OCI-M1 (cell line): ENCODE results near the gene ARSB.
A peak's percentile ranks its signal among the peaks of the same experiment; 100 is the strongest.
"Not testable (repeated sequence)": the region's sequence is repeated elsewhere in the genome, so short reads cannot be mapped to it uniquely, and the experiment has no call there.

Source experiments
- DNase-seq: peaks from one replicate; lab custom pipeline; 2025; lab: John Stamatoyannopoulos, UW

The ARSB gene

DNA sequence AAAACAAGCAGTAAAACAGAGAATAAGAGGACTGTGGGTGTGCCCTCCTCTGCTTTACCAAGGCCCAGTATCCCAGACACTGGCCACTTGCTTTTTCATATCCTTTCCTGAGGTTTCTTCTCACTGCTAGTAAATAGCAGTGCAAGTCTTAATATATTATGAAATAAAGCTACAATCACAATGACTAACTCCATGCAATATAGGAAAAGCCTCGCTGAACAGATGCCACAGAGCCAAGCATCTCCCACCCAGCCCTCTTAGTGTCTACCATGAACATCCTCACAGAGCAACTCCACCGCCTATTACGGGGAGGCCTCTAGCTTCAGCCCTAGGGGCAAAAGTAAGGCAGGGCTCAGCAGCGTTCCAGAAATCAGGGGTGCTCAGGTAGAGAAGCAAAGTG is 205.8 kb downstream of the ARSB start:
- DNase-seq, result no peak

DNA sequence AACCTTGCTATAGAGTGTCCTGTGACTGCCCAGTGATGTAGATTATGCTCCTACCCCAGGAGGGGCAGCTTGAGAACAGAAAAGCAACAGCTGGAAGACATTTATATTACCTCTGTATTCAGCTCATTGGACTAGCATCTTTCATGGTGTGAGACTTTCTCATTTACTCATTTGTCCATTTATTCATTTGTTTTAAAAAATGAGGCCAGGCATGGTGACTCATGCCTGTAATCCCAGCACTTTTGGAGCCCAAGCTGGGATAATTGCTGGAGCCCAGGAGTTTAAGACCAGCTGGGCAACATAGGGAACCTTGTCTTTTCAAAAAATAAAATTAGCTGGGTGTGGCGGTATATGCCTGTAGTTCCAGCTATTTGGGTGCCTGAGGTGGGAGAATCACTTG is 206.6 kb downstream of the ARSB start:
- no peak for DNase-seq

- DNase-seq, result no peak
These were observed 207.2 kb downstream of the ARSB start for GRCh38 chr5:78777901-78778300.

DNA sequence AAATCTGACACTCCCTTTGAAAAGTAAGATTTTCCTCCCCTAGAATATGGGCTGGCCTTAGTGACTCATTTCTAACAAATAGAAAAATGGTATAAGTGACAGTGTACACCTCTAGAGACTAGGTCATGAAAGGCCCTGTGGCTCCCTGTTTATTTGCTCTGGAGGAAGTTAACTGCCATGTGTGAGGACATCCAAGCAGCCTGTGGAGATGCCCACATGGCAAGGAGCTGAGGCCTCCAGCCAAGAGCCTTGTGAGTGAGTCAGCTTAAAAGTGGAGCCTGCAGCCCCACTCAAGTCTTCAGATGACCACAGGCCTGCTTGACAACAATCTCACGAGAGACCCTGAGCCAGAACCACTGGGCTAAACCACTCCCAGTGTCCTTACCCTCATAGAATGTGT is 208.5 kb downstream of the ARSB start:
- no peak for DNase-seq

DNA sequence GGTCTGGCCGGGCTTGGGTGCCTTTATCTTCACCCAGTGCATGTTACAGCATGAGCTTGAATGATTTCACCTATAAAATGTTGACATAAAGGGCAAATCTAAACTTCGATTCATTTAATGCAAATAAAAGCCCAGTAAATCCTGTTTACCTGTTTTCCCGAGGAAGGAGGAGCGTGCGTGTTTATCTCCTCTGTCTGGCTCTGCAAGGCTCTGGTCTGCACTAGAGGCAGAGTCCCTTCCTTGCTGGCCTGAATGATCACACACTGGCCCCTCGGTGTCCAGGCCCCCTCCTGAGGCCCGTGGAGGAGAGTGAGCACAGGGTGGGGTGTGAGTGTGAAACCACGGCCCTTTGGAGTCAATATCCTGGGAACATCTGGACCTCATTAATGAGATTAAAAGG is 211.5 kb downstream of the ARSB start:
- no peak for DNase-seq

GRCh38 chr5:78771260-78772205 is 213.6 kb downstream of the ARSB start:
- peak; percentile 69 for DNase-seq

GRCh38 chr5:78768781-78769380 is 216.2 kb downstream of the ARSB start:
- DNase-seq, result no peak

- no peak for DNase-seq
These were observed 218.7 kb downstream of the ARSB start for GRCh38 chr5:78766412-78766762.

- no peak for DNase-seq
These were observed 219.2 kb downstream of the ARSB start for GRCh38 chr5:78765756-78766411.

GRCh38 chr5:78765116-78765515 is 220.0 kb downstream of the ARSB start:
- DNase-seq, result no peak

DNA sequence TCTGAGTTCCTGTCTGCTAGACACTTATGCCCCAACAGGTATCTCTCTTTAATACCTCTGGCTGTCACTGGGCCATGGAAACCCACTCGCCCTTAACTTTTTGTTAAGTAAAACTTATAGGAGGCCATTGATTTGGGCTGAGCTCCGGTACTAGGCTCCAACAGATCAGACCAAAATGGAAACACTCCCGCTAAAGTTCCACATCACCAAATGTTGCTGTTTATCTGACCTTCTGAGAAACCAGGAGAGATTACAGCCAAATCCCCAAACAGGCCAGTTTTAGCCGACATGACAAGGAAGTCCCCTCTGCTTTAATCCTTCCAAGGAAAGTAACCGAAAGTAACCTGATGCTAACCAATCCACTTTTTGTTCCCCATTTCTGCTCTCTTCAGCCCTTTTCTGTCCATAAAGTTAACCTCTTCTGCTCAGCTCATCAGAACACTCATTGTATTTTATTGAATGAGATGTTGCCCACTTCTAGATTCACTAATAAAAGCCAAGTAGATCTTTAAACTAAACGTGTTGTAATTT is 221.4 kb downstream of the ARSB start:
- DNase-seq, result peak; percentile 66

GRCh38 chr5:78762743-78763142 is 222.4 kb downstream of the ARSB start:
- DNase-seq, result not testable (repeated sequence)

DNA sequence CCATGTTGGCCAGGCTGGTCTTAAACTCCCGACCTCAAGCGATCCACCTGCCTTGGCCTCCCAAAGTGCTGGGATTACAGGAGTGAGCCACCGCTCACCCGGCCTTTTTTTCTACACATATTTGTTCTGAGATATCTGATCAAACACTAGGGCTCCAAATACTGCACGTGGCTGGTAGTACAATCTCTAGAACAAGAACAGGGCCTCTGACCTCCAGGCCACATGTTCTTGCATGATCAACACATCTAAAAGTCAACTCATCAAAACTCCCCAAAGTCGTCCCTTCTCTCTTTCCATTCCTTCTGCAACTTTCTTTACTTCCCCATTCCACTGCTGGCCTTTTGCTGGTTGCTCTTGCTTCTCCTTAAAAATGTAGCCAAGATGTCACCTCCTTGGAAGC is 223.3 kb downstream of the ARSB start:
- DNase-seq, result no peak

DNA sequence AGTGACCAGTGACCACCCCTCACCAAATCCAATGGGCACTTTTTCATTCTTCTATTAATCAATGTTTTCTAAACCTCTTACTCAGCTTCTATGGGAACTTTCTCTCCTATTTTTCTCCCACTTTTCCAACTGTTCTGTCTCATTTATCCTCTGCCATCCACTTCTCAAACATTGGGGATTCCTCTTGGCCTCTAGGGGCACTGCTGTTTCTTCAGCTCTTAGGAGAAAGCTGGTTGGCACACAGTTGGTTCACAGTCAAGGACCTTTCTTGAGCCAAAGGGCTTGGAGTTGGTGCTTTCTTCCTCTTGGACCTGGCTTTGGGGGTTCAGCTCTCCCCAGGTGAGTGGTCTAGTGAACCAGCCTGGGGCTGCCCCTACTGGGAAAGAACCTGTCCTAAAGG is 224.3 kb downstream of the ARSB start:
- DNase-seq, result peak; percentile 39

GRCh38 chr5:78760366-78760765 is 224.7 kb downstream of the ARSB start:
- DNase-seq, result peak; percentile 65

DNA sequence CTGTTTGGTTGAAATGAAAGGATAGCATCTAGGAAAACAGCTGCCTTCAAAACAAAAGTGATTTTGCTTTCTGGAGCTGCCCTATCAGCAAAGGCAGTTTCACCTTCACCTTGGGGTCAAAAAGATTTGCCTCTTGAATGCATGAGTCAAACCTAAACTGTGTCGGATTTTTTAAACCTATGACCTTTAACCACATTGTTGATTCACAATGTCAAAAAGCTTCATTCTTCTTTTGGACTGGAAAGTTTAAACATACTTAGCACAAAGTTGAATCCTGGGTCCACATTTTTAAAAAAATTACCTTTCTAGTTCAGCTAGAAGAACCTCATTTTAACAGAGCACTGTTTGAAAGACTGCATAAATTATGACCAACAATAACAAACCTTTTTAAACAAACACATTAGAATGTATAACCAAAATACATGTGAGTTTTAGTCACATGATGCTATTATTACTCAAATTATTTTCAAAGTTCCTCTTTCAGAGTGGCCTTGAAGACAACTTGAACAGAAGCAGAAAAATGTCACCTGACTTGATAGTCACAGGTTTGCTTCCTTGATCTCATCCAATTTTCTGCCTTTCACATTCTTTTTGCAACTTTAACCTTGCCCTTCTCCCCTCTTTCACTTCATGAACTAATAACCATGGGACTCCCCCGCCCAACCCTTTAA is 226.8 kb downstream of the ARSB start:
- DNase-seq, result no peak

- peak; percentile 9 for DNase-seq
These were observed 227.6 kb downstream of the ARSB start for GRCh38 chr5:78757269-78758053.

DNA sequence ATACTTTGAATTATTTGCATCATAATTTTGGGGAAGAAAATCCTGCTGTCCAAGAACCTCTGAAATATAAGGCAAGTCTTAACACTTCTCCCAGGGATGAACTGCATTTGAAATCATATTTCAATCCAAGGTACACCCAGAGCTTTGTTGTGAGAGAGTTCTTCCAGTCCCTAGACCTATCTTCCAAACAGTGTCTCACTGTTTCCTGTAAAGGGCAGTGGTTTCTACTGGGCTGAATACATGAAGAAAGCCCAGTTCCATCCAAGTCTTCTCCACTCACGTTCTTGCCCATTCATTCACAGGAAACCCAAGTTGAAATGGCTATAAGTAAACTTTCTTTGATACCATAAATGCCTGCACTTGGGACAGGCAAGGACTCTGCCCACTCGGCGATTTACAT is 228.3 kb downstream of the ARSB start:
- no peak for DNase-seq

GRCh38 chr5:78755822-78756429 is 229.2 kb downstream of the ARSB start:
- DNase-seq, result no peak

DNA sequence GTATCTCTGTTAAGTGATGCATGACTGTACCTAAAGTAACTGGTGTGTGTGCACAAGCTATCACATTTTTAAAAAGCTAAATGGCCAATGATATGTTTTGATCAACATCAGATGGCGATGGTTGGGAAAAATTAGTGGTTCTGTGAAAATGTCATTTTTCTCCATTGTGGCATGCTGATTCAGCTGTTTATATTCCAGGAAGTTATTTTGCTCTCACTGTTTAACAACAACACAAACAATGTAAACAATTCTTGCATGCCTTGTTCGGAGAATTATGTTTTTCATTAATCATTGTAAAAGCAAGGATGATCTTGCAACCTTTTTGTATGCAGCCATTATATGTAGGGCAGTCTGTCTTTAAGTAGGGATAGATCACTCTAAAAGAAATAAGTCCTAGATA is 230.5 kb downstream of the ARSB start:
- DNase-seq, result no peak

DNA sequence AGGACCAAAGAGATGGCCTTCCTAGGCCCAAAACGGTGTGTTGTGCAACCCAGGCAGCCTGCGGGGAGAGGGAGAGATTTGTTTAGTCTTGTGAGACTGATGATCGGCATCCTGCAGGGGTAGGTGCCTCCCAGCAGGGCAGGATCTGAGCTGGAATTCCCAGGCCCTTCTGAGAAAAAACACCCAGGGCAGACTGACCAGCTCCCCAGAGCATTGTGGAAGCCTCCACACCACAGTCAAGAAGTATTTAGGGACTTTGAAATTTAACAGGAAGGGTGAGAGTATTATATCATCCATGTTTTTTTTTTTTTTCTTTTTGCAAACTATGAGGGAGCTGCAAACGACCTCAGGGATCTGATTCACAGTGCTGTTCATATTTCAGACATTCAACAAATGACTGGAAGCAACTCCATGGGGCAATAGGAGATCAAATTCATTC is 232.0 kb downstream of the ARSB start:
- no peak for DNase-seq
